Measurements from ENCODE around the gene XYLT2.

DNA sequence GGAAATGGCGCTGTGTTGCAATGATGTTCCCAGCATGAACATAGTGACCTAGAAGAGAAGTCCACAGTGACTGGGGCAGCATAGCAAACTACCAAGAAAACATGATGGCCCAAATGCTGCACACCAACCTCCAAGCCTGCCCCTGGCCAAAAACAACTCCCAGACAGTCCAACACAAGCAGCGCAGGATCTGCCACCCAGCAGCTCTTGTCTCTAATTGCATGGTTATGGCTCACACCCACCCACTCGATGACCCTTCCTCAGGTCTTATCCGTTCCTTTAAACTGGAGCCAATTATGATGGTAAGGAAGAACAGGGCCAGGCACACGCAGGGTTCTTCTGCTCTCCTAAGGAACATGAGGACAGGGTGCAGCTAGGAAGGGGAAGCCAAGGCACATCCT lies 24.1 kb downstream of the XYLT2 start:
- no peak for TF ChIP-seq CTCF (IDR thresholded peaks at IDR 0.05 in 8 of 11, conservative IDR thresholded peaks at IDR 0.05 in 3 of 11)
- no peak for TF ChIP-seq POLR2AphosphoS5 (IDR thresholded peaks at IDR 0.05)
- no peak for TF ChIP-seq POLR2A (IDR thresholded peaks at IDR 0.05)

All from spleen (tissue), 7 donors.